WTC11 (cell line): ENCODE results near the gene ICAM3. TPM values are rescaled to one million over a fixed set of nuclear protein-coding genes. Genes with fewer than 3 reads are reported as not detected.
A peak's percentile ranks its signal among the peaks of the same experiment; 100 is the strongest.

Source experiments
- ATAC-seq: fragments of 200-7000 bp; cut with Tn5 transposase; 2 replicates; pipeline ENCODE4 v1.10.0; 2021; ENCODE audit warnings: mild to moderate bottlenecking, moderate library complexity
- CTCF ChIA-PET: fragments of 300-600 bp; sonication (Branson Sonifier 250); formaldehyde crosslinking; loops from one replicate; lab custom pipeline; 2021; ENCODE audit warnings: antibody characterized with exemption; lab: Charles Lee
- POLR2A ChIA-PET: fragments of 350-600 bp; sonication (Branson Sonifier 250); formaldehyde crosslinking; loops from one replicate; lab custom pipeline; 2021; ENCODE audit warnings: antibody characterized with exemption; lab: Charles Lee
- DNase-seq: peaks from one replicate; pipeline ENCODE4 v3.0.0; 2021; ENCODE audit warnings: low spot score
- H3K27ac Mint-ChIP-seq: 2 replicates; pipeline ENCODE4 v1.8.0; 2021; ENCODE audit warnings: mixed read lengths
- H3K27me3 Mint-ChIP-seq: 2 replicates; pipeline ENCODE4 v1.8.0; 2021; ENCODE audit warnings: low read depth, mild to moderate bottlenecking, moderate library complexity, mixed read lengths
- H3K36me3 Mint-ChIP-seq: 2 replicates; pipeline ENCODE4 v1.8.0; 2021; ENCODE audit warnings: mixed read lengths
- H3K4me1 Mint-ChIP-seq: 2 replicates; pipeline ENCODE4 v1.8.0; 2022; ENCODE audit warnings: mixed read lengths
- H3K4me3 Mint-ChIP-seq: 2 replicates; pipeline ENCODE4 v1.8.0; 2021; ENCODE audit warnings: mild to moderate bottlenecking, moderate library complexity, mixed read lengths
- H3K9me3 Mint-ChIP-seq: 2 replicates; pipeline ENCODE4 v1.8.0; 2021; ENCODE audit warnings: mixed read lengths
- AFF4 ChIP-seq: sonication (generic); formaldehyde crosslinking; IDR thresholded peaks from 2 replicates; pipeline ENCODE4 v1.8.1; 2023; ENCODE audit warnings: mild to moderate bottlenecking, missing genetic modification reagents, borderline replicate concordance
- AR ChIP-seq: fragments of 250-450 bp; sonication (Bioruptor Pico); IDR thresholded peaks from 2 replicates; pipeline ENCODE4 v1.9.0; 2021; ENCODE audit warnings: mild to moderate bottlenecking
- ELF4 ChIP-seq: sonication (generic); formaldehyde crosslinking; IDR thresholded peaks from 2 replicates; pipeline ENCODE4 v1.8.1; 2022; ENCODE audit warnings: low read depth, mild to moderate bottlenecking, moderate library complexity, missing genetic modification reagents
- EMX1 ChIP-seq: fragments of 250-450 bp; sonication (Bioruptor Pico); IDR thresholded peaks from 2 replicates; pipeline ENCODE4 v1.8.0; 2021; ENCODE audit warnings: mild to moderate bottlenecking
- FOXK1 ChIP-seq: sonication (generic); formaldehyde crosslinking; IDR thresholded peaks from 2 replicates; pipeline ENCODE4 v1.8.0; 2022; ENCODE audit warnings: mild to moderate bottlenecking, moderate library complexity, missing genetic modification reagents
- FOXP1 ChIP-seq: sonication (generic); formaldehyde crosslinking; IDR thresholded peaks from 2 replicates; pipeline ENCODE4 v1.8.0; 2022; ENCODE audit warnings: missing genetic modification reagents, mild to moderate bottlenecking, moderate library complexity, borderline replicate concordance
- GABPB1 ChIP-seq: sonication (generic); formaldehyde crosslinking; IDR thresholded peaks from 2 replicates; pipeline ENCODE4 v1.8.1; 2023; ENCODE audit warnings: mild to moderate bottlenecking, missing genetic modification reagents
- GTF2I ChIP-seq: fragments of 250-450 bp; sonication (Bioruptor Pico); conservative IDR thresholded peaks from 2 replicates; pipeline ENCODE4 v1.4.0; 2021; ENCODE audit warnings: mild to moderate bottlenecking
- HMGXB4 ChIP-seq: sonication (generic); formaldehyde crosslinking; IDR thresholded peaks from 2 replicates; pipeline ENCODE4 v1.8.1; 2023; ENCODE audit warnings: mild to moderate bottlenecking, moderate library complexity, missing genetic modification reagents
- KAT7 ChIP-seq: sonication (generic); formaldehyde crosslinking; IDR thresholded peaks from 2 replicates; pipeline ENCODE4 v1.8.1; 2023; ENCODE audit warnings: missing genetic modification reagents, mild to moderate bottlenecking, borderline replicate concordance
- NFATC4 ChIP-seq: fragments of 250-450 bp; sonication (Bioruptor Pico); IDR thresholded peaks from 2 replicates; pipeline ENCODE4 v1.9.0; 2021; ENCODE audit warnings: mild to moderate bottlenecking
- NFE2L1 ChIP-seq: sonication (generic); formaldehyde crosslinking; IDR thresholded peaks from 2 replicates; pipeline ENCODE4 v1.8.1; 2023; ENCODE audit warnings: missing genetic modification reagents
- NR2C2 ChIP-seq: sonication (generic); formaldehyde crosslinking; IDR thresholded peaks from 2 replicates; pipeline ENCODE4 v1.8.0; 2022; ENCODE audit warnings: mild to moderate bottlenecking, missing genetic modification reagents
- SOX15 ChIP-seq: fragments of 250-450 bp; sonication (Bioruptor Pico); IDR thresholded peaks from 2 replicates; pipeline ENCODE4 v1.9.0; 2021; ENCODE audit warnings: mild to moderate bottlenecking
- SP1 ChIP-seq: sonication (generic); formaldehyde crosslinking; conservative IDR thresholded peaks from 2 replicates; pipeline ENCODE4 v1.8.1; 2022; ENCODE audit warnings: missing genetic modification reagents
- STAT6 ChIP-seq: sonication (generic); formaldehyde crosslinking; conservative IDR thresholded peaks from 2 replicates; pipeline ENCODE4 v1.8.1; 2023; ENCODE audit warnings: mild to moderate bottlenecking, low read depth, missing genetic modification reagents, moderate library complexity
- ZBTB21 ChIP-seq: sonication (generic); formaldehyde crosslinking; IDR thresholded peaks from 2 replicates; pipeline ENCODE4 v1.8.1; 2023; ENCODE audit warnings: mild to moderate bottlenecking, missing genetic modification reagents, borderline replicate concordance
- ZNF121 ChIP-seq: sonication (generic); formaldehyde crosslinking; IDR thresholded peaks from 2 replicates; pipeline ENCODE4 v1.8.0; 2023; ENCODE audit warnings: missing genetic modification reagents
- ZNF416 ChIP-seq: fragments of 250-450 bp; sonication (Bioruptor Pico); IDR thresholded peaks from 2 replicates; pipeline ENCODE4 v1.9.0; 2021; ENCODE audit warnings: mild to moderate bottlenecking, inconsistent platforms
- total RNA-seq: library from RNA; stranded (reverse); gene quantifications from 3 replicates; pipeline ENCODE4 v1.2.3, GENCODE V29; 2021
- TF ChIP-seq, protein P1 (sequence below): fragments of 250-450 bp; sonication (Bioruptor Pico); conservative IDR thresholded peaks from 2 replicates; pipeline ENCODE4 v1.9.0; 2021; ENCODE audit warnings: mild to moderate bottlenecking
- TF ChIP-seq, protein P2 (sequence below): sonication (generic); formaldehyde crosslinking; conservative IDR thresholded peaks from 2 replicates; pipeline ENCODE4 v1.8.1; 2022; ENCODE audit warnings: mild to moderate bottlenecking, missing genetic modification reagents

ICAM3 gene
- total RNA-seq, 1 experiment from 2014 or later: 18.7 TPM

DNA sequence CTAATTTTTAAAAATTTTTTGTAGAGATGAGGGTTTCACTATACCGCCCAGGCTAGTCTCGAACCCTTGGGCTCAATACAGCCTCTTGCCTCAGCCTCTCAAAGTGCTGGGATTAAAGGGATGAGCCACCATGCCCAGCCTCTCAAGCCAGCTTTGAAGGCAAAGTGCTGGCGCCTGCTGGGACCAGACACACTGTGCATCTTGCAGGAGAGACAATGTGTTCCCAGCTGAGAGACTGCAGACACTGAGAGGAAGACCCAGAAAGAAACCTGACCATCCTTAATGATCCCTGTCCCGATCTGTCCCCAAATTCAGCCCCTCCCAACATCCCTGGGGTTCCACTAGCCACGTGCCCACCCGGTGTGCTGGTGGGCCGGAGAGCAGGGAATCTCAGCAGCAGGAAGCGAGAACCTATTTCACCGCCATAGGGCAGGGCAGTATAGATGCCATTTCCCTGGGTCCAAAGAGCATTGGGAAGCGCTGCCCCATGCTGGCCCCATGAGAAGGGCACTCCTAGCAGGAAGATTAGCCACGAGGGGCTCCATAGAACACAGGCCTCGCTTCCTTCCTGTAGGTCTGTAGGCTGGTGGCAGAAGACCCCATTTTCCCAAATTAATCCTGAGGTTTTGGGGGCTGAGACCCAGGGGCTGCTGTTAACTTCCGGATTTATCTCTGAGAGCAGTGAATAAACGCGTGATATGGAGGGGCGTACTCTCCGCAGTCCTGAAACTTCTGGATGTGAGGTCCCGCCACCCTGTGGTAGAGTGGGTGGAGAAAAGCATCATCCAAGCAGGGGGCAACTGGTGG lies 7.1 kb downstream of the ICAM3 start:
- Mint-ChIP-seq H3K27me3 (peaks cover 10% of the 10 kb centered on the region), H3K4me3 (peak overlapping the region; percentile 93), H3K36me3 (peaks cover 27% of the 10 kb centered on the region), H3K4me1 (peaks cover 16% of the 10 kb centered on the region), H3K27ac (peak overlapping the region; percentile 90), H3K9me3 (no peaks in the 10 kb centered on the region)
- ATAC-seq (no peak), DNase-seq (no peak)
- ChIA-PET CTCF (interaction anchor here (1.0 to 5.1 kb wide), 7 partner anchors 48 to 151 kb away, joined by 3 to 55 read pairs (median 6); partner anchors contain the start of genes ICAM1 and TYK2), POLR2A (interaction anchor here (0.8 to 1.5 kb wide), 2 partner anchors 12 to 43 kb away, joined by 3 to 4 read pairs; partner anchors contain the start of gene ICAM5)
- TF ChIP-seq NFE2L1 (CRISPR knock-in tag) (no peak), ELF4 (CRISPR knock-in tag) (no peak), FOXP1 (CRISPR knock-in tag) (0 out of 2 replicates have a peak, but pooled peaks have one; percentile 33), KAT7 (0 out of 2 replicates have a peak, but pooled peaks have one; percentile 35), GABPB1 (CRISPR knock-in tag) (no peak; the same call in 1 of the 2 replicates), EMX1 (CRISPR knock-in tag) (no peak), SOX15 (CRISPR knock-in tag) (no peak), ZBTB21 (no peak), SP1 (CRISPR knock-in tag) (no peak), FOXK1 (CRISPR knock-in tag) (no peak), NR2C2 (CRISPR knock-in tag) (no peak)
- TF ChIP-seq, protein P1, sequence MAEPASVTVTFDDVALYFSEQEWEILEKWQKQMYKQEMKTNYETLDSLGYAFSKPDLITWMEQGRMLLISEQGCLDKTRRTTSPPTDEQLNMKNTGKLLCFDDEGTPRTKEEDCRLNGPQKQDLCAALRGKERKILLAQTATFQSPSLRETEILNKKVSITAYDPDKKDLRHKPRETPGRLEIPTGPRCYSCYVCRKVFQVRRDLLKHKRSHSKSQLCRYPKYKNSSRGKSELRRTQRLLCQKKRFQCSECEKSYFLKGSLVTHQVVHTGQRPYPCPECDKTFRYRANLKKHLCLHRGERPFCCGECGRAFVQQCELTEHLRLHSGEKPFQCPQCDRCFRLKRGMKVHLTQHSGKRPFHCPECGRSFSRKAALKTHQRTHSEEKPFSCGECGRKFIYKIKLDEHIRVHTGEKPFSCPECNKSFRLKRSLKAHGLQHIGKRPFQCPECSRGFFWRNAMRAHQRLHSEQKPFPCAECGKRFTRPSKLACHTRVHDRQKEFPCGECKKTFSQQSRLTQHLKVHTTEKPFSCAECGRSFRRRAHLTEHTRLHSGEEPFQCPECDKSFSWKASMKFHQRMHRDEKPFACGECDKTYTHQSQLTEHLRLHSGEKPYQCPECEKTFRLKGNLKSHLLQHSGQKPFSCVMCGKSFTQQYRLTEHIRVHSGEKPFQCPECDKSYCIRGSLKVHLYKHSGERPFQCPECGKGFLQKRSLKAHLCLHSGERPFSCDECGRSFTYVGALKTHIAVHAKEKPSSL (CRISPR knock-in tag): no peak
- TF ChIP-seq, protein P2, sequence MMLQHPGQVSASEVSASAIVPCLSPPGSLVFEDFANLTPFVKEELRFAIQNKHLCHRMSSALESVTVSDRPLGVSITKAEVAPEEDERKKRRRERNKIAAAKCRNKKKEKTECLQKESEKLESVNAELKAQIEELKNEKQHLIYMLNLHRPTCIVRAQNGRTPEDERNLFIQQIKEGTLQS (CRISPR knock-in tag): no peak

DNA sequence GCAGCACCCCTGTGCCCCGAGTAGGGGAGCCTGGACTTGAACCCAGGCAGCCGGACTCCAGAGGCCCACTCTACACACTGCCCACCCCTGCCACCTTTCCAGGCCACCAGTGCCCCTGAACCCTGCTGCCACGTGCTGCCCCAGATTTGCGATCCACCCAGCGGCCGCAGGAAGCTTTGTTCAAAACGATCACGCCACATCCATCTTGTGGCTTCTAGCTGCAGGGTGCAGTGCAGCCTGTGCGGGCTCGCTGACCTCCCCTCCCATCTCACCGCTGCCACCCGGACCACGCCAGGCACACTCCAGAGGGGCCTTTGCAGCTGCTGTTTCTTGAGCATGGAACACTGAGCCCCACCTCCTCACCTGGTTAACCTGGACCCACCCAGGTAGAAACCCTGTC lies 9.9 kb downstream of the ICAM3 start:
- ChIA-PET POLR2A (no interaction called here), CTCF (interaction anchor here (0.8 kb wide), 1 partner anchor 61 kb away, joined by 4 read pairs; no protein-coding TSS in a partner anchor)
- no peak for ATAC-seq
- H3K27me3 Mint-ChIP-seq: peaks cover 5% of the 10 kb centered on the region; the same call in 1 of the 2 replicates
- TF ChIP-seq AR (CRISPR knock-in tag) (no peak), NR2C2 (CRISPR knock-in tag) (no peak), GTF2I (CRISPR knock-in tag) (no peak), HMGXB4 (CRISPR knock-in tag) (no peak), ZNF416 (no peak), ZNF121 (no peak), STAT6 (CRISPR knock-in tag) (no peak), AFF4 (no peak), NFATC4 (CRISPR knock-in tag) (no peak)
- H3K36me3 Mint-ChIP-seq: peaks cover 37% of the 10 kb centered on the region
- peaks cover 13% of the 10 kb centered on the region for H3K4me1 Mint-ChIP-seq
- H3K9me3 Mint-ChIP-seq: no peaks in the 10 kb centered on the region
- H3K27ac Mint-ChIP-seq: no peak overlapping the region
- H3K4me3 Mint-ChIP-seq: no peak overlapping the region
- DNase-seq: no peak
